AG10803 (cell line): Measurements from ENCODE around the gene PPT2.

Source experiments
- DNase-seq: peaks from one replicate; pipeline ENCODE4 v3.0.0; 2010; ENCODE audit warnings: low read depth
- H3K4me3 ChIP-seq: 2 replicates; pipeline ENCODE4 v1.5.1; 2011; ENCODE audit warnings: mild to moderate bottlenecking, low read length, control low read depth
- CTCF ChIP-seq: conservative IDR thresholded peaks from 2 replicates; pipeline ENCODE4 v1.5.1; 2011; ENCODE audit warnings: mild to moderate bottlenecking, low read length, control low read depth, inconsistent platforms

The PPT2 gene

GRCh38 chr6:32116674-32117073 is 37.3 kb upstream of the PPT2 start:
- H3K4me3 ChIP-seq: no peak overlapping the region
- DNase-seq: no peak
- TF ChIP-seq CTCF: peak; percentile 56

GRCh38 chr6:32117461-32117860 is 36.5 kb upstream of the PPT2 start:
- no peak overlapping the region for H3K4me3 ChIP-seq
- no peak for DNase-seq
- TF ChIP-seq CTCF: no peak

- peak; percentile 94 for TF ChIP-seq CTCF
- DNase-seq: peak; percentile 87
- no peak overlapping the region for H3K4me3 ChIP-seq
Observed at GRCh38 chr6:32118782-32119628, 34.9 kb upstream of the PPT2 start.

GRCh38 chr6:32120573-32121059 is 33.3 kb upstream of the PPT2 start:
- no peak for DNase-seq
- TF ChIP-seq CTCF: no peak
- H3K4me3 ChIP-seq: no peak overlapping the region

GRCh38 chr6:32123681-32124080 is 30.3 kb upstream of the PPT2 start:
- no peak for TF ChIP-seq CTCF
- H3K4me3 ChIP-seq: no peak overlapping the region
- DNase-seq: no peak

- peak overlapping the region; percentile 100 for H3K4me3 ChIP-seq
- no peak for TF ChIP-seq CTCF
- DNase-seq: no peak
Observed at GRCh38 chr6:32126880-32127279, 27.1 kb upstream of the PPT2 start.

- H3K4me3 ChIP-seq: peak overlapping the region; percentile 100
- no peak for DNase-seq
- TF ChIP-seq CTCF: no peak
Observed at GRCh38 chr6:32127409-32127716, 26.6 kb upstream of the PPT2 start.
